Nephron progenitor cell (in vitro differentiated cells): ENCODE measurements around the gene CDC42EP4.

Experiments used
- DNase-seq: peaks from one replicate; pipeline ENCODE4 v3.0.0; 2021
- H3K27ac Mint-ChIP-seq: 2 replicates; pipeline ENCODE4 v1.8.0; 2021; ENCODE audit warnings: mild to moderate bottlenecking, moderate library complexity, mixed read lengths
- H3K27me3 Mint-ChIP-seq: 2 replicates; pipeline ENCODE4 v1.8.0; 2021; ENCODE audit warnings: mild to moderate bottlenecking, low read depth, mixed read lengths; ENCODE audit not compliant: poor library complexity
- H3K36me3 Mint-ChIP-seq: 2 replicates; pipeline ENCODE4 v1.8.0; 2021; ENCODE audit warnings: low read depth, mixed read lengths
- H3K4me1 Mint-ChIP-seq: 2 replicates; pipeline ENCODE4 v1.8.0; 2021; ENCODE audit warnings: mixed read lengths
- H3K4me3 Mint-ChIP-seq: 2 replicates; pipeline ENCODE4 v1.8.0; 2021; ENCODE audit warnings: mild to moderate bottlenecking, moderate library complexity, mixed read lengths
- H3K9me3 Mint-ChIP-seq: 2 replicates; pipeline ENCODE4 v1.8.0; 2021; ENCODE audit warnings: mild to moderate bottlenecking, moderate library complexity, mixed read lengths
- CTCF ChIP-seq: fragments of 200-600 bp; sonication (generic); IDR thresholded peaks from 2 replicates; pipeline ENCODE4 v1.5.0; 2021; ENCODE audit warnings: antibody characterized with exemption

Gene CDC42EP4

GRCh38 chr17:73341350-73342049 is 29.7 kb upstream of the CDC42EP4 start:
- Mint-ChIP-seq H3K27me3 (peaks cover 3% of the 10 kb centered on the region), H3K27ac (peak overlapping the region; percentile 94), H3K9me3 (no peaks in the 10 kb centered on the region), H3K4me3 (peak overlapping the region; percentile 15), H3K36me3 (no peaks in the 10 kb centered on the region), H3K4me1 (peaks cover 91% of the 10 kb centered on the region)
- no peak for TF ChIP-seq CTCF
- DNase-seq, result no peak

GRCh38 chr17:73340093-73340596 is 28.3 kb upstream of the CDC42EP4 start:
- no peaks in the 10 kb centered on the region for H3K36me3 Mint-ChIP-seq
- peak overlapping the region; percentile 83 for H3K27ac Mint-ChIP-seq
- no peak for TF ChIP-seq CTCF
- DNase-seq, result no peak
- H3K27me3 Mint-ChIP-seq, result peaks cover 3% of the 10 kb centered on the region
- H3K4me1 Mint-ChIP-seq, result peaks cover 86% of the 10 kb centered on the region
- peak overlapping the region; percentile 40 for H3K4me3 Mint-ChIP-seq
- H3K9me3 Mint-ChIP-seq, result no peaks in the 10 kb centered on the region

GRCh38 chr17:73338566-73339197 is 26.9 kb upstream of the CDC42EP4 start:
- H3K36me3 Mint-ChIP-seq, result no peaks in the 10 kb centered on the region
- H3K9me3 Mint-ChIP-seq, result no peaks in the 10 kb centered on the region

GRCh38 chr17:73338050-73338521 is 26.3 kb upstream of the CDC42EP4 start:
- TF ChIP-seq CTCF, result no peak
- peaks cover 3% of the 10 kb centered on the region for H3K27me3 Mint-ChIP-seq
- H3K36me3 Mint-ChIP-seq, result no peaks in the 10 kb centered on the region
- peak; percentile 49 for DNase-seq
- peaks cover 68% of the 10 kb centered on the region for H3K4me1 Mint-ChIP-seq
- H3K9me3 Mint-ChIP-seq, result no peaks in the 10 kb centered on the region
- H3K4me3 Mint-ChIP-seq, result peak overlapping the region; percentile 52
- H3K27ac Mint-ChIP-seq, result peak overlapping the region; percentile 94

More at GRCh38 chr17:73338566-73339197, 26.9 kb upstream of the CDC42EP4 start:
- Mint-ChIP-seq H3K4me3 (peak overlapping the region; percentile 52), H3K27ac (peak overlapping the region; percentile 94), H3K27me3 (peaks cover 3% of the 10 kb centered on the region), H3K4me1 (peaks cover 74% of the 10 kb centered on the region)
- TF ChIP-seq CTCF, result no peak
- DNase-seq, result no peak

- H3K4me3 Mint-ChIP-seq, result no peak overlapping the region
- H3K27ac Mint-ChIP-seq, result peak overlapping the region; percentile 94
- peaks cover 62% of the 10 kb centered on the region for H3K4me1 Mint-ChIP-seq
- H3K27me3 Mint-ChIP-seq, result peaks cover 3% of the 10 kb centered on the region
- DNase-seq, result no peak
- TF ChIP-seq CTCF, result no peak
- H3K36me3 Mint-ChIP-seq, result no peaks in the 10 kb centered on the region
- H3K9me3 Mint-ChIP-seq, result no peaks in the 10 kb centered on the region
Measured at GRCh38 chr17:73337330-73337710, 25.5 kb upstream of the CDC42EP4 start.
